Retinal pigment epithelial cell (primary cell): ENCODE data around the gene NHS.

Experiments used
- DNase-seq: peaks from one replicate; pipeline ENCODE4 v3.0.0-alpha.2; 2010; ENCODE audit warnings: low read depth
- H3K4me3 ChIP-seq: 2 replicates; pipeline ENCODE4 v1.5.1; 2011; ENCODE audit warnings: mild to moderate bottlenecking, low read length, control low read depth, moderate library complexity
- TF ChIP-seq, protein P1 (sequence below): conservative IDR thresholded peaks from 2 replicates; pipeline ENCODE4 v1.5.1; 2011; ENCODE audit warnings: low read depth, low read length, control low read depth, inconsistent platforms

The NHS gene

DNA sequence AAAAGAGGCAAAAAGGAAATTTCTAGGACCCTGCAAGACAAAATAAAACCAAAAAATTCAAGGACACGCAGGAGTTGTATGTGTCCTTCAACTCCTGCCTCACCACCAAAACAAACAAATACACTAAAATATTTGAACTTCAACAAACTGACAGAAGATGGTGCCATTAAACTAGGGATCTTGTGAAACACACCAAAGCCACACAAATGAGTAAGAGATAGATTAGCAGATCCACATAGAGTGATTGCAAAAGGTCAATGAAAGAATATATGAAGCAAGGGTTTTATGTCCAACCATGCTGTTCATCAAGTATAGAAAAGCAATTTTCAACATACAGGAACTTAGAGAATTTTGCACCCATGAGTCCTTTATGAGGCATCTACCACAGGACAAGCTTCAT lies 322.2 kb downstream of the NHS start:
- DNase-seq, result no peak
- TF ChIP-seq, protein P1, sequence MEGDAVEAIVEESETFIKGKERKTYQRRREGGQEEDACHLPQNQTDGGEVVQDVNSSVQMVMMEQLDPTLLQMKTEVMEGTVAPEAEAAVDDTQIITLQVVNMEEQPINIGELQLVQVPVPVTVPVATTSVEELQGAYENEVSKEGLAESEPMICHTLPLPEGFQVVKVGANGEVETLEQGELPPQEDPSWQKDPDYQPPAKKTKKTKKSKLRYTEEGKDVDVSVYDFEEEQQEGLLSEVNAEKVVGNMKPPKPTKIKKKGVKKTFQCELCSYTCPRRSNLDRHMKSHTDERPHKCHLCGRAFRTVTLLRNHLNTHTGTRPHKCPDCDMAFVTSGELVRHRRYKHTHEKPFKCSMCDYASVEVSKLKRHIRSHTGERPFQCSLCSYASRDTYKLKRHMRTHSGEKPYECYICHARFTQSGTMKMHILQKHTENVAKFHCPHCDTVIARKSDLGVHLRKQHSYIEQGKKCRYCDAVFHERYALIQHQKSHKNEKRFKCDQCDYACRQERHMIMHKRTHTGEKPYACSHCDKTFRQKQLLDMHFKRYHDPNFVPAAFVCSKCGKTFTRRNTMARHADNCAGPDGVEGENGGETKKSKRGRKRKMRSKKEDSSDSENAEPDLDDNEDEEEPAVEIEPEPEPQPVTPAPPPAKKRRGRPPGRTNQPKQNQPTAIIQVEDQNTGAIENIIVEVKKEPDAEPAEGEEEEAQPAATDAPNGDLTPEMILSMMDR, result no peak
- H3K4me3 ChIP-seq, result no peak overlapping the region

DNA sequence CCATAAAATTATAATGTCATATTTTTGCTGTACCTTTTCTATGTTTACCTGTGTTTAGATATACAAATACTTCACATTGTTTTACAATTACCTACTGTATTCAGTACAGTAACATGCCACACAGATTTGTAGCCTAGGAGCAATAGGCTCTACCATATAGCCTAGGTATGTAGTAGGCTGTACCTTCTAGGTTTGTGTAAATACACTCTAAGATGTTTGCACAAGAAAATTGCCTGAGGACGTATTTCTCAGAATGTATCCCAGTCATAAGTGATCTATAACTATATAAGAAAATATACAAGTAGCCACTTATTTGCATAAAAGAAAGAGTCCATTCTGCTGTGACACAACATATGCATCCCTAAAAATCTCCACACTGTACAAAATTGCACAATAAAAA lies 326.0 kb downstream of the NHS start:
- DNase-seq, result no peak
- H3K4me3 ChIP-seq, result no peak overlapping the region
- TF ChIP-seq, protein P1, result no peak

DNA sequence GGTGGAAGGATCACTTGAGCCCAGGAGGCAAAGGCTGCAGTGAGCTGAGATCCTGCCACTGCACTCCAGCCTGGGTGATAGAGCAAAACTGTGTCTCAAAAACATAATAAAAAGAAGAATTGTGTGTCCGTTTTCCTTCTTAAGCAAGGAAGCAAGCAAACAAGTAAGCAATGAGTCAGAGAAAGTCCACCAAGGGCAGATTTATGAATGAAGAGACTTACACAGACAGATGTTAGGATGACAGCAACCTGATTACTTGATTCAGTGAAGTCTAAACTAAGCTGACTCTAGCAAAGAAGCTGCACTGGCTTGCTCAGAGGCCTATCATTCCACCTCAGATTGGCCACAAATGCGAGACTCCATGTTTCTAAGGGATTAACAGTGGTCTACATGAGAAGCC lies 328.2 kb downstream of the NHS start:
- no peak overlapping the region for H3K4me3 ChIP-seq
- DNase-seq, result no peak
- TF ChIP-seq, protein P1, result no peak

DNA sequence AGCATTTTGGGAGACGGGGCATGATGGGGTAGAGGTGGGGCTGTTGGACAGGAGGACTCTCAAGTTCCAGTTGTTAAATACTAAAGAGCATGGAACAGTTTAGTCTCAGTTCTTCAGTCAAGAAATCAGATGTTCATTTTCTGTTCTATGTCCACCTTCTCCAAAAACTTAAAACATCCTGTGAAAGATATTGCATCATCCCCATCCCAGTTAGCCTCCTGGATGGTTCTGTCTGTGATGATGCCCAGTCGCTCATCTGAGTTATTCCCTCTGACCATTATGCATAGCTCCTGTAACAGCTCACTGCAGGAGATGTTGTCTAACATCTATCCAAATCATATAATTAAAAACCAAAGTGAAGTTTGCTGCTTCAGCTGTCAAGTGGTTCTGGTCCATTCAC lies 330.2 kb downstream of the NHS start:
- no peak overlapping the region for H3K4me3 ChIP-seq
- TF ChIP-seq, protein P1, result no peak
- no peak for DNase-seq

DNA sequence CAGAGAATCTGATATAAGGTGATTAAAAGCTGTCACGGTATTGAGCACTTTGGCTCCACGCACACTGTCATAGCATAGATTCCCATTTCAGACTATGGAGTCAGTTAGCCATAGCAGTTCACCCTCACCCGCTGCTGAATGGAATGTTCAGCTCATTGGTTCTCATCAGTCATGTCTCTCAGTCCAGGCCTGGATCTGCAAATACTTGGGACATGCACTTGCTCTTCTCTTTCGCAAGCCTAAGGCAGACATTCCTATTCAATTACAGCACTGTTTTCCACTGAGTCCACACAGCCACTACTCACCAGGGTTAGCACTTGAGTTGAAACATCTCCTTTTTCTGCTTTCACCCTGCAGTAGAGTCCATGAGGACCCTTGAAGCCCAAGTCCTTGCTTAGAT lies 331.7 kb downstream of the NHS start:
- DNase-seq, result no peak
- H3K4me3 ChIP-seq, result no peak overlapping the region
- TF ChIP-seq, protein P1, result no peak

DNA sequence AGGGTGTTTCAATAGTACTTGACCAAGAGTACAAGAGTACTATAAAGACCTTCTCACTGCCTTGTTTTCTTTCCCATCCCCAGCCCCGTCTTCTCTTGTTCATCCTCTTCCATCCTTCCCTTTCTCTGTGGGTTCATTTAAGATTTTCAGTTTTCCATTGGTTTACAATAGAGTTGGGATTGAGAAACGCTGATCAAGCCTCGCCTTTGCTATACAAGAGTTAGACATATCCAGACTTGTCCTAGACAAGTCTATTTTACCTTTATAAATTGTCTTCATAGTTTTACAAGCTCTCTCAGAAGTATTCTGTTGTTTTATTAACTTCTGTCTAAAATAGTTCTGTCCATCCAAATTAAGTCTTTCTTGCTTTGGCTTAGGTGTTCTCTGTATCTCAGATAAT lies 332.7 kb downstream of the NHS start:
- no peak for DNase-seq
- TF ChIP-seq, protein P1, result no peak
- H3K4me3 ChIP-seq, result no peak overlapping the region

DNA sequence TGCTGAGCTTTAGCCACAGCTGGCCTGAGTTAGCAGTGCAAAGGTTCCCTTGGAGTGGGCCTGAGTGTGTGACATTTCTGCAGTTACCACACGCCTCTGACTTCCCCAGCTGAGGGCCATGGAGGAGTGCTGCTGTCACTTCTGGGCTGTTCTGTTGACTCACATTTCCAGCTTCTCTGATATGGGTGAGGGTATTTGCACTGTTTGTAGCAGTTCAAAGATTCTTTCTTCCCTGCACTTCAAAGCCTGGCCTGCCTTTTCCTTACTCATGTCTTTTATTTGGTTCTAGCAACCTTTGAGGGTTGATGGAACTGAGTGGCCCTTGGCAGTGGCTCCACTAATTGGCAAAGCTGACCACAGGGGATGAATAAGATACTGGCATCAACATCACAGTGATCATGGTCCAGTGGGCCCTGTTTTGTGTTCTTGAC lies 335.9 kb downstream of the NHS start:
- TF ChIP-seq, protein P1, result no peak
- H3K4me3 ChIP-seq, result no peak overlapping the region
- no peak for DNase-seq
